ENCODE measurements around the gene PCGF5.

DNA sequence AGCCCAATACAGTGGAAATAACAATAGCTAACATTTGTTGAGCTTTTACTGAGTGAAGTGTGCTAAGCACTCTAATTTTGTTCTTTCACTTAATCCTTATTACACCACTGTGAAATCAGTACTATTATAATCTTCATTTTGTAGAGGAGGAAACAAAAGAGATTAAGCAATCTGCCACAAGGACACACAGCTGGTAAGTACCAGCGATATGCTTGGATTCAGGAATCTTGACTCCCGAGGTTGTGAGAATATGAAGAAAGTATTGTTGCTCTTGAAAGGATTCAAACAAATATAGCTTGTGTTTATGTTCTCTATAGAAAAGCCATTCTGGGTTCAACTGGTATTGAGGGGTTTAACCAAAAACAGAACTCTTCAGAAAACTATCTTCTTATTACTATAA is 96.0 kb downstream of the PCGF5 start:
- TF ChIP-seq, protein P1, sequence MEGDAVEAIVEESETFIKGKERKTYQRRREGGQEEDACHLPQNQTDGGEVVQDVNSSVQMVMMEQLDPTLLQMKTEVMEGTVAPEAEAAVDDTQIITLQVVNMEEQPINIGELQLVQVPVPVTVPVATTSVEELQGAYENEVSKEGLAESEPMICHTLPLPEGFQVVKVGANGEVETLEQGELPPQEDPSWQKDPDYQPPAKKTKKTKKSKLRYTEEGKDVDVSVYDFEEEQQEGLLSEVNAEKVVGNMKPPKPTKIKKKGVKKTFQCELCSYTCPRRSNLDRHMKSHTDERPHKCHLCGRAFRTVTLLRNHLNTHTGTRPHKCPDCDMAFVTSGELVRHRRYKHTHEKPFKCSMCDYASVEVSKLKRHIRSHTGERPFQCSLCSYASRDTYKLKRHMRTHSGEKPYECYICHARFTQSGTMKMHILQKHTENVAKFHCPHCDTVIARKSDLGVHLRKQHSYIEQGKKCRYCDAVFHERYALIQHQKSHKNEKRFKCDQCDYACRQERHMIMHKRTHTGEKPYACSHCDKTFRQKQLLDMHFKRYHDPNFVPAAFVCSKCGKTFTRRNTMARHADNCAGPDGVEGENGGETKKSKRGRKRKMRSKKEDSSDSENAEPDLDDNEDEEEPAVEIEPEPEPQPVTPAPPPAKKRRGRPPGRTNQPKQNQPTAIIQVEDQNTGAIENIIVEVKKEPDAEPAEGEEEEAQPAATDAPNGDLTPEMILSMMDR (IDR thresholded peaks at IDR 0.05), result no peak
- no peak for TF ChIP-seq POLR2A (IDR thresholded peaks at IDR 0.05)

Data from heart left ventricle (tissue), 13 donors.